PC-9 (cell line): ENCODE results near the gene ZNF469. TPM values are rescaled to one million over a fixed set of nuclear protein-coding genes. Genes with fewer than 3 reads are reported as not detected.
A peak's percentile ranks its signal among the peaks of the same experiment; 100 is the strongest.

Source experiments
- BruUV-seq: library from RNA; stranded (reverse); fragments of 400-500 nt; replicated peaks from 2 replicates; lab custom pipeline; 2021; lab: Mats Ljungman, UMichigan
- CTCF ChIA-PET: fragments of 300-600 bp; sonication (Branson Sonifier 250); formaldehyde crosslinking; loops from one replicate; lab custom pipeline; 2022; ENCODE audit warnings: antibody characterized with exemption; lab: Charles Lee
- POLR2A ChIA-PET: fragments of 300-600 bp; sonication (Branson Sonifier 250); formaldehyde crosslinking; loops from one replicate; lab custom pipeline; 2022; ENCODE audit warnings: antibody characterized with exemption; ENCODE audit not compliant: unreplicated experiment; lab: Charles Lee
- DNase-seq, 2 experiments: peaks; one replicate each; pipeline versions ENCODE4 v3.0.0 to v3.0.0-alpha.2; 2015 to 2022; ENCODE audit warnings: mixed read lengths in 1 of 2
- H2AFZ ChIP-seq: fragments of 200-600 bp; sonication (generic); 2 replicates; pipeline ENCODE4 v1.8.1; 2017; ENCODE audit warnings: antibody characterized with exemption
- H3F3A ChIP-seq: fragments of 200-600 bp; sonication (generic); 2 replicates; pipeline ENCODE4 v1.8.1; 2017; ENCODE audit warnings: antibody characterized with exemption, mild to moderate bottlenecking, low read depth; ENCODE audit not compliant: insufficient read depth
- H3K27ac ChIP-seq: fragments of 200-600 bp; sonication (generic); 2 replicates; pipeline ENCODE4 v1.6.1; 2016; ENCODE audit warnings: mixed run types
- H3K27me3 ChIP-seq: fragments of 200-600 bp; sonication (generic); 2 replicates; pipeline ENCODE4 v1.6.1; 2016; ENCODE audit warnings: low read depth, mixed run types; ENCODE audit not compliant: insufficient read depth
- H3K36me3 ChIP-seq: fragments of 200-600 bp; sonication (generic); 2 replicates; pipeline ENCODE4 v1.6.1; 2016; ENCODE audit warnings: low read depth, mixed run types
- H3K4me1 ChIP-seq: fragments of 200-600 bp; sonication (generic); replicated peaks from 2 replicates; pipeline ENCODE4 v1.6.1; 2016; ENCODE audit warnings: mixed run types; ENCODE audit not compliant: insufficient read depth
- H3K4me2 ChIP-seq: fragments of 200-600 bp; sonication (generic); 2 replicates; pipeline ENCODE4 v1.6.1; 2017; ENCODE audit warnings: mixed run types
- H3K4me3 ChIP-seq: fragments of 200-600 bp; sonication (generic); 2 replicates; pipeline ENCODE4 v1.6.1; 2016; ENCODE audit warnings: mixed run types
- H3K79me2 ChIP-seq: fragments of 200-600 bp; sonication (generic); 2 replicates; pipeline ENCODE4 v1.6.1; 2017; ENCODE audit warnings: low read depth, mixed run types
- H3K9me2 ChIP-seq: fragments of 200-600 bp; sonication (generic); 2 replicates; pipeline ENCODE4 v1.8.1; 2017; ENCODE audit warnings: mild to moderate bottlenecking; ENCODE audit not compliant: insufficient read depth
- H3K9me3 ChIP-seq: fragments of 200-600 bp; sonication (generic); 2 replicates; pipeline ENCODE4 v1.8.1; 2016; ENCODE audit warnings: low read depth; ENCODE audit not compliant: insufficient read depth
- H4K20me1 ChIP-seq: fragments of 200-600 bp; sonication (generic); 2 replicates; pipeline ENCODE4 v1.8.1; 2017; ENCODE audit not compliant: insufficient read depth
- EZH2 ChIP-seq: fragments of 200-600 bp; sonication (generic); IDR thresholded peaks from 2 replicates; pipeline ENCODE4 v1.8.0; 2017; ENCODE audit warnings: antibody characterized with exemption, low read depth
- intact Hi-C: fragments of 100-400 bp; cut with micrococcal nuclease; formaldehyde crosslinking; loops from one replicate; pipeline ENCODE4 v1.10.0; 2022; ENCODE audit not compliant: unreplicated experiment
- total RNA-seq: library from RNA; stranded (reverse); gene quantifications from 2 replicates; pipeline ENCODE4 v1.2.3, GENCODE V29; 2021
- TF ChIP-seq, protein P1 (sequence below): fragments of 200-600 bp; sonication (generic); conservative IDR thresholded peaks from 2 replicates; pipeline ENCODE4 v1.6.1; 2017; ENCODE audit warnings: mixed run types, antibody characterized with exemption, mild to moderate bottlenecking, moderate library complexity

ZNF469 gene
- total RNA-seq, 1 experiment from 2014 or later, result 9.8 TPM

GRCh38 chr16:88350922-88351321 lies 31.8 kb upstream of the ZNF469 start:
- Histone ChIP-seq H3K9me3 (no peaks in the 10 kb centered on the region), H3K79me2 (no peaks in the 10 kb centered on the region), H3K4me1 (peaks cover 8% of the 10 kb centered on the region; the same call in 1 of the 2 replicates), H3K4me3 (no peak overlapping the region), H2AFZ (no peak overlapping the region), H3K27ac (no peak overlapping the region), H3K4me2 (no peak overlapping the region), H3K9me2 (no peaks in the 10 kb centered on the region), H3K36me3 (no peaks in the 10 kb centered on the region), H4K20me1 (no peaks in the 10 kb centered on the region), H3K27me3 (no peaks in the 10 kb centered on the region), H3F3A (no peaks in the 10 kb centered on the region)
- ChIA-PET POLR2A (no interaction called here), CTCF (no interaction called here)
- TF ChIP-seq, protein P1, sequence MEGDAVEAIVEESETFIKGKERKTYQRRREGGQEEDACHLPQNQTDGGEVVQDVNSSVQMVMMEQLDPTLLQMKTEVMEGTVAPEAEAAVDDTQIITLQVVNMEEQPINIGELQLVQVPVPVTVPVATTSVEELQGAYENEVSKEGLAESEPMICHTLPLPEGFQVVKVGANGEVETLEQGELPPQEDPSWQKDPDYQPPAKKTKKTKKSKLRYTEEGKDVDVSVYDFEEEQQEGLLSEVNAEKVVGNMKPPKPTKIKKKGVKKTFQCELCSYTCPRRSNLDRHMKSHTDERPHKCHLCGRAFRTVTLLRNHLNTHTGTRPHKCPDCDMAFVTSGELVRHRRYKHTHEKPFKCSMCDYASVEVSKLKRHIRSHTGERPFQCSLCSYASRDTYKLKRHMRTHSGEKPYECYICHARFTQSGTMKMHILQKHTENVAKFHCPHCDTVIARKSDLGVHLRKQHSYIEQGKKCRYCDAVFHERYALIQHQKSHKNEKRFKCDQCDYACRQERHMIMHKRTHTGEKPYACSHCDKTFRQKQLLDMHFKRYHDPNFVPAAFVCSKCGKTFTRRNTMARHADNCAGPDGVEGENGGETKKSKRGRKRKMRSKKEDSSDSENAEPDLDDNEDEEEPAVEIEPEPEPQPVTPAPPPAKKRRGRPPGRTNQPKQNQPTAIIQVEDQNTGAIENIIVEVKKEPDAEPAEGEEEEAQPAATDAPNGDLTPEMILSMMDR, result no peak
- TF ChIP-seq EZH2, result no peak
- intact Hi-C loops, result no loop called here
- no peak for DNase-seq
- BruUV-seq, result no TSS peak

- Histone ChIP-seq H3K27me3 (no peaks in the 10 kb centered on the region), H3K9me3 (no peaks in the 10 kb centered on the region), H2AFZ (no peak overlapping the region), H3F3A (no peaks in the 10 kb centered on the region), H3K27ac (no peak overlapping the region), H3K79me2 (no peaks in the 10 kb centered on the region), H3K4me3 (no peak overlapping the region), H3K4me1 (peaks cover 8% of the 10 kb centered on the region; the same call in 1 of the 2 replicates), H3K9me2 (no peaks in the 10 kb centered on the region), H3K36me3 (no peaks in the 10 kb centered on the region), H4K20me1 (no peaks in the 10 kb centered on the region), H3K4me2 (no peak overlapping the region)
- intact Hi-C loops, result no loop called here
- ChIA-PET CTCF (no interaction called here), POLR2A (no interaction called here)
- no TSS peak for BruUV-seq
- DNase-seq, result no peak
- TF ChIP-seq EZH2, result no peak
- TF ChIP-seq, protein P1, result no peak
Observed at GRCh38 chr16:88351491-88352101, 31.2 kb upstream of the ZNF469 start.

- intact Hi-C loops, result no loop called here
- Histone ChIP-seq H3K4me2 (no peak overlapping the region), H3K27ac (no peak overlapping the region), H3K4me1 (peaks cover 8% of the 10 kb centered on the region; the same call in 1 of the 2 replicates), H3K36me3 (no peaks in the 10 kb centered on the region), H3K9me2 (no peaks in the 10 kb centered on the region), H3K79me2 (no peaks in the 10 kb centered on the region), H3K4me3 (no peak overlapping the region), H4K20me1 (no peaks in the 10 kb centered on the region), H3K27me3 (no peaks in the 10 kb centered on the region), H3K9me3 (no peaks in the 10 kb centered on the region), H3F3A (no peaks in the 10 kb centered on the region), H2AFZ (no peak overlapping the region)
- peak; percentile 65 for DNase-seq
- ChIA-PET POLR2A (no interaction called here), CTCF (no interaction called here)
- TF ChIP-seq EZH2, result no peak
- TF ChIP-seq, protein P1, result no peak
- BruUV-seq, result no TSS peak
Observed at GRCh38 chr16:88352261-88353200, 30.2 kb upstream of the ZNF469 start.
